C4-2B (cell line): Measurements from ENCODE around the gene PDXDC1.
"Not testable (repeated sequence)": the region's sequence is repeated elsewhere in the genome, so short reads cannot be mapped to it uniquely, and the experiment has no call there.

Source experiments
- H3K27ac ChIP-seq: fragments of 450-650 bp; 2 replicates; pipeline ENCODE4 v1.5.1; 2017
- ZFX ChIP-seq: fragments of 450-650 bp; IDR thresholded peaks from 2 replicates; pipeline ENCODE4 v1.6.1; 2017
- TF ChIP-seq, protein P1 (sequence below): fragments of 450-650 bp; conservative IDR thresholded peaks from 2 replicates; pipeline ENCODE4 v1.5.1; 2017; ENCODE audit warnings: mild to moderate bottlenecking

The PDXDC1 gene, protein sequence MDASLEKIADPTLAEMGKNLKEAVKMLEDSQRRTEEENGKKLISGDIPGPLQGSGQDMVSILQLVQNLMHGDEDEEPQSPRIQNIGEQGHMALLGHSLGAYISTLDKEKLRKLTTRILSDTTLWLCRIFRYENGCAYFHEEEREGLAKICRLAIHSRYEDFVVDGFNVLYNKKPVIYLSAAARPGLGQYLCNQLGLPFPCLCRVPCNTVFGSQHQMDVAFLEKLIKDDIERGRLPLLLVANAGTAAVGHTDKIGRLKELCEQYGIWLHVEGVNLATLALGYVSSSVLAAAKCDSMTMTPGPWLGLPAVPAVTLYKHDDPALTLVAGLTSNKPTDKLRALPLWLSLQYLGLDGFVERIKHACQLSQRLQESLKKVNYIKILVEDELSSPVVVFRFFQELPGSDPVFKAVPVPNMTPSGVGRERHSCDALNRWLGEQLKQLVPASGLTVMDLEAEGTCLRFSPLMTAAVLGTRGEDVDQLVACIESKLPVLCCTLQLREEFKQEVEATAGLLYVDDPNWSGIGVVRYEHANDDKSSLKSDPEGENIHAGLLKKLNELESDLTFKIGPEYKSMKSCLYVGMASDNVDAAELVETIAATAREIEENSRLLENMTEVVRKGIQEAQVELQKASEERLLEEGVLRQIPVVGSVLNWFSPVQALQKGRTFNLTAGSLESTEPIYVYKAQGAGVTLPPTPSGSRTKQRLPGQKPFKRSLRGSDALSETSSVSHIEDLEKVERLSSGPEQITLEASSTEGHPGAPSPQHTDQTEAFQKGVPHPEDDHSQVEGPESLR

GRCh38 chr16:14974656-14975417 lies at the start of gene PDXDC1:
TSS of gene PDXDC1 (plus strand) at chr16:14975026. CDS start at chr16:14975200, 174 bp downstream.
- H3K27ac ChIP-seq: peak within 1 kb of the TSS; percentile 92
- TF ChIP-seq ZFX: peak; percentile 97

DNA sequence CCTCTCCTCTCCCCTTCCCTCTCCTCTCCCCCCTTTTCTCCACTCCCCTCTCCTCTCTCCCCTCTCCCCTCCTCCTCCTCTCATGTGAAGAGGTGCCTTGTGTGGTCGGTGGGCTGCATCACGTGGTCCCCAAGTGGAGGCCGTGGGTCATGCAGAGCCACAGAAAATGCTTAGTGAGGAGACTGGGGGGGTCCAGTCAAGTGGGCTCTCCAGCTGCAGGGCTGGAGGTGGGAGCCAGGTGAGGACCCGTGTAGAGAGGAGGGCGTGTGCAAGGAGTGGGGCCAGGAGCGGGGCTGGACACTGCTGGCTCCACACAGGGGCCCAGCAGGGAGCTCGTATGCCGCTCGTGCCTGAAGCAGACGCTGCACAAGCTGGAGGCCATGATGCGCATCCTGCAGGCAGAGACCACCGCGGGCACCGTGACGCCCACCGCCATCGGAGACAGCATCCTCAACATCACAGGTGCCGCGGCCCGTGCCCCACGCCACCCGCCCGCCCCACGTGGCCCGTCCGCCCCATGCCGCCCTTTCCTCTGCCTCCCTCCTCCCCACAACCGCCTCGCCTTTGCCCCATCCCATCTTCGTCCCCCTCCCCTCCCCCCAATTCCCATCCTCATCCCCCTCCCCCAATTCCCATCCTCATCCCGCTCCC lies 46.6 kb upstream of the PDXDC1 start:
- not testable (repeated sequence) for H3K27ac ChIP-seq

DNA sequence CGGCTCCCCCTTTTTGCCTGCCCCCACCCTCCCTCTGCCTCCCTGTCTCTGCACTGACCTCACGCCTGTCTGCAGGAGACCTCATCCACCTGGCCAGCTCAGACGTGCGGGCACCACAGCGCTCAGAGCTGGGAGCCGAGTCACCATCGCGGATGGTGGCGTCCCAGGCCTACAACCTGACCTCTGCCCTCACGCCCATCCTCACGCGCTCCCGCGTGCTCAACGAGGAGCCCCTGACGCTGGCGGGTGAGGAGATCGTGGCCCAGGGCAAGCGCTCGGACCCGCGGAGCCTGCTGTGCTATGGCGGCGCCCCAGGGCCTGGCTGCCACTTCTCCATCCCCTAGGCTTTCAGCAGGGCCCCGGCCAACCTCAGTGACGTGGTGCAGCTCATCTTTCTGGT lies 45.6 kb upstream of the PDXDC1 start:
- H3K27ac ChIP-seq: not testable (repeated sequence)

DNA sequence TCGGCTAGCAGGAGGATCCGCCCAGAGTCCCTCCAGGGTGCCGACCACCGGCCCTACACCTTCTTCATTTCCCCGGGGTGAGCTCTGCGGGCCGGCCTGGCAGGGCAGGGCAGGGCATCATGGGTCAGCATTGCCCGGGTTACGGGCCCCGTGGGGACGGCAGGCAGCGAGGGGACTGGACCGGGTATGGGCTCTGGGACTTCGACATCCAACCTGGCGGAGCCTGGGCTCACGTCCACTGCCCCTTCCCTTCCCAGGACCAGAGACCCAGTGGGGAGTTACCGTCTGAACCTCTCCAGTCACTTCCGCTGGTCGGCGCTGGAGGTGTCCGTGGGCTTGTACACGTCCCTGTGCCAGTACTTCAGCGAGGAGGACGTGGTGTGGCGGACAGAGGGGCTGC lies 44.6 kb upstream of the PDXDC1 start:
- H3K27ac ChIP-seq: not testable (repeated sequence)

- not testable (repeated sequence) for H3K27ac ChIP-seq
Measured at GRCh38 chr16:14930971-14931370, 43.9 kb upstream of the PDXDC1 start.

- not testable (repeated sequence) for H3K27ac ChIP-seq
Measured at GRCh38 chr16:14932581-14933375, 42.0 kb upstream of the PDXDC1 start.

- not testable (repeated sequence) for H3K27ac ChIP-seq
Measured at GRCh38 chr16:14937143-14937542, 37.7 kb upstream of the PDXDC1 start, which contains the start of gene NPIPA1. TSS of gene NPIPA1 (plus strand) at chr16:14937443. CDS start at chr16:14937443, 0 bp downstream.

DNA sequence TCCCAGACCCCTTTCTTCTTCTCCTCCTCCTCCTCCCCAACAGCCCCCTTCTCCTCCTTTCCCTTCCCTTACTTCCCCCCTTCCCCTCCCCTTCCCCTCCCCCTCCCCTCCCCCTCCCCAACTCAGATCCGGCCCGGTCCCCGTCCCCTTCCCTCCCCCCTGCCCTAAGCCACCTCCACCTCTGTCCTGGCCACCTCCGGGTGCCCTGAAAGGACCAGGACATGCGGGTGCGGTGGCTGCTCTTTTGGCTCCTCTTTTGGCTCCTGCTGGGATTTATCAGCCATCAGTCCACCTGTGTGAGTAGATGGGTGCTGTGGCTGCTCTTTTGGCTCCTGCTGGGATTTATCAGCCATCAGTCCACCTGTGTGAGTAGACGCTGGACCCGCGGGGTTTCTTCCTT lies 36.8 kb upstream of the PDXDC1 start:
- H3K27ac ChIP-seq: not testable (repeated sequence)

DNA sequence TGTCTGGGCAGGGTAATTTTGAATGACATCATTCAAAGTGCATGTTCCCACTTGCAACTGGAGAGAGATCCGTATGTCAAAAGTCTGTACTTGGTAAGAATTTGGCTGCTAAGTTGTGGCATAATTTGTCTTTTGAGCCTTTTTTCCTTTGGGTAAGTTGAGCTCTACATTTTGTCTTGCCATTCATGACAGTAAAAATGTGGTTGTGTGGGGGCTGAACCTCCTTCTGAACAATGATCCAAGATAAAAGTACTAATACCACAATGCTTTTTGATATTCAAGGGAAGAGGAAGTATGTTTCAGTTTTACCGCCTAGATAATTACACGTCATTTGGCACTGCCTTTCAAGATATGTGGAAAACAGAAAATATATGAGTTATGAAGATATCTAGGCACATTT lies 32.1 kb upstream of the PDXDC1 start:
- not testable (repeated sequence) for H3K27ac ChIP-seq

GRCh38 chr16:14955546-14956231 lies 19.1 kb upstream of the PDXDC1 start:
- no peak overlapping the region for H3K27ac ChIP-seq
- TF ChIP-seq, protein P1, sequence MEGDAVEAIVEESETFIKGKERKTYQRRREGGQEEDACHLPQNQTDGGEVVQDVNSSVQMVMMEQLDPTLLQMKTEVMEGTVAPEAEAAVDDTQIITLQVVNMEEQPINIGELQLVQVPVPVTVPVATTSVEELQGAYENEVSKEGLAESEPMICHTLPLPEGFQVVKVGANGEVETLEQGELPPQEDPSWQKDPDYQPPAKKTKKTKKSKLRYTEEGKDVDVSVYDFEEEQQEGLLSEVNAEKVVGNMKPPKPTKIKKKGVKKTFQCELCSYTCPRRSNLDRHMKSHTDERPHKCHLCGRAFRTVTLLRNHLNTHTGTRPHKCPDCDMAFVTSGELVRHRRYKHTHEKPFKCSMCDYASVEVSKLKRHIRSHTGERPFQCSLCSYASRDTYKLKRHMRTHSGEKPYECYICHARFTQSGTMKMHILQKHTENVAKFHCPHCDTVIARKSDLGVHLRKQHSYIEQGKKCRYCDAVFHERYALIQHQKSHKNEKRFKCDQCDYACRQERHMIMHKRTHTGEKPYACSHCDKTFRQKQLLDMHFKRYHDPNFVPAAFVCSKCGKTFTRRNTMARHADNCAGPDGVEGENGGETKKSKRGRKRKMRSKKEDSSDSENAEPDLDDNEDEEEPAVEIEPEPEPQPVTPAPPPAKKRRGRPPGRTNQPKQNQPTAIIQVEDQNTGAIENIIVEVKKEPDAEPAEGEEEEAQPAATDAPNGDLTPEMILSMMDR: no peak
- no peak for TF ChIP-seq ZFX

DNA sequence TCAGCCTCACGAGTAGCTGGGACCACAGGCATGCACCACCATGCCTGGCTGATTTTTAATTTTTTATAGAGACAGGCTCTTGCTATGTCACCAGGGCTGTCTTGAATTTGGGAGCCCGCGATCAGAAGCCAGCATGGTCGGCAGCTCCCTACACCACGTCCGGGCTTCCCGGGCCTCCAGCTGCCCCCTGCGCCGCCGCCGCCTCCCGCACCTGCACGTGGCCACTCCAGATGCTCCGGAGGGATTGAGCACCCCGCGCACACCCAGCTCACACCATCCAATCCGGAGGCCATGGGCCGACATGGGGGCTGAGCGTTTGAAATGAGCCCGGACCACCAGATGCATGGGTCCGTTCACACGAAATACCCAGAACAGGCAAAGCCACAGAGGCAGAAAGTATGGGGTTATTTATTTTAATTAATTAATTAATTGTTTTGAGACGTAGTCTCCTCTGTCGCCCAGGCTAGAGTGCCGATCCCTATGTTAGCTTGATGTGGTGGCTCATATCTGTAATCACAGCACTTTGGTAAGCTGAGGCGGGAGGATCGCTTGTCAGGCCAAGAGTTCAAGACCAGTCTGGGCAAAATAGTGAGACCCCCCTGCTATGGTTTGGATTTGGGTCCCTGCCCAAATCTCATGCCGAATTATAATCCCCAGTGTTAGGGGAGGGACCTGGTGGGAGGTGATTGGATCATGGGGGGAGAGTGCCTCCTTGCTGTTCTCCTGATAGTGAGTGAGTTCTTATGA lies 17.1 kb upstream of the PDXDC1 start:
- H3K27ac ChIP-seq: no peak overlapping the region
- no peak for TF ChIP-seq ZFX
- TF ChIP-seq, protein P1: no peak
